ENCODE results near the gene ETNK1. TPM values are rescaled to one million over a fixed set of nuclear protein-coding genes. Genes with fewer than 3 reads are reported as not detected.
"Not testable (repeated sequence)": the region's sequence is repeated elsewhere in the genome, so short reads cannot be mapped to it uniquely, and the experiment has no call there.

The ETNK1 gene
- polyA plus RNA-seq, 3 donors = 13.7 to 17.3 (median 16.5) TPM

DNA sequence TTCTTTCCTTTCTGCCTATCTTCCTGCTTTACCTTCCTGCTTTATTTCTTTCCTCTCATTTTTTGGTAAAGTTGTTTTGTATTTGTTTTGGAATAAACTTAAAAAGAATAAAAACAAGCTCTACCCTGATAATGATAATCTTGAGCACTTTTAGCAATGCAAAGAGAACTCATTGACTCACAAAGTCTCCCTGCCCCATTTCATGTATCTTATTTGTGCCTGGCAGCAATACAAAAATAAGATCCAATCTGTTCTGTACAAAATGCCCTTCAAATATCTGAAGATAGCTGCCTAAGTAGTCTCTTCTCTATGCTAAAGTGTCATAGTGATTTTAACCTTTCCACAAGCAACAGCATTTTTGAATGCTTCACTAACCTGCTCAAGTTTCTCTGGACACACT is 31.1 kb upstream of the ETNK1 start:
- H3K4me1 ChIP-seq (ENCODE audit: control insufficient read depth in 1 of 2, insufficient read depth in 2 of 2, low read length in 2 of 2) = no peaks in the 10 kb centered on the region
- Mint-ChIP-seq H3K27ac (no peak overlapping the region), H3K9me3 (peaks cover 0 to 3% (median 0%) of the 10 kb centered on the region in 7 donors), H3K27me3 (ENCODE audit: low read depth in 3 of 3) (peaks cover 1 to 2% (median 1%) of the 10 kb centered on the region in 3 donors), H3K4me3 (no peak overlapping the region), H3K4me1 (no peaks in the 10 kb centered on the region), H3K36me3 (no peaks in the 10 kb centered on the region)
- intact Hi-C loops (cut with micrococcal nuclease) = no loop called here
- no peak for DNase-seq
- H3K27me3 ChIP-seq (ENCODE audit: control insufficient read depth in 2 of 2, insufficient read depth in 2 of 2, low read length in 2 of 2) = no peaks in the 10 kb centered on the region
- TF ChIP-seq, protein P1, sequence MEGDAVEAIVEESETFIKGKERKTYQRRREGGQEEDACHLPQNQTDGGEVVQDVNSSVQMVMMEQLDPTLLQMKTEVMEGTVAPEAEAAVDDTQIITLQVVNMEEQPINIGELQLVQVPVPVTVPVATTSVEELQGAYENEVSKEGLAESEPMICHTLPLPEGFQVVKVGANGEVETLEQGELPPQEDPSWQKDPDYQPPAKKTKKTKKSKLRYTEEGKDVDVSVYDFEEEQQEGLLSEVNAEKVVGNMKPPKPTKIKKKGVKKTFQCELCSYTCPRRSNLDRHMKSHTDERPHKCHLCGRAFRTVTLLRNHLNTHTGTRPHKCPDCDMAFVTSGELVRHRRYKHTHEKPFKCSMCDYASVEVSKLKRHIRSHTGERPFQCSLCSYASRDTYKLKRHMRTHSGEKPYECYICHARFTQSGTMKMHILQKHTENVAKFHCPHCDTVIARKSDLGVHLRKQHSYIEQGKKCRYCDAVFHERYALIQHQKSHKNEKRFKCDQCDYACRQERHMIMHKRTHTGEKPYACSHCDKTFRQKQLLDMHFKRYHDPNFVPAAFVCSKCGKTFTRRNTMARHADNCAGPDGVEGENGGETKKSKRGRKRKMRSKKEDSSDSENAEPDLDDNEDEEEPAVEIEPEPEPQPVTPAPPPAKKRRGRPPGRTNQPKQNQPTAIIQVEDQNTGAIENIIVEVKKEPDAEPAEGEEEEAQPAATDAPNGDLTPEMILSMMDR (IDR thresholded peaks at IDR 0.05) = no peak
- H3K4me2 ChIP-seq (replicated peaks; ENCODE audit: extremely low read depth, low read length, poor library complexity, severe bottlenecking) = no peak overlapping the region
- H4K20me1 ChIP-seq (ENCODE audit: insufficient read depth, low read length) = no peaks in the 10 kb centered on the region
- no peaks in the 10 kb centered on the region for H3K9me3 ChIP-seq (replicated peaks in 1 of 2; ENCODE audit: control insufficient read depth in 1 of 2, insufficient read depth in 1 of 2, low read length in 2 of 2)
- H3K4me3 ChIP-seq (replicated peaks in 1 of 3; ENCODE audit: low read depth in 2 of 3, low read length in 3 of 3) = no peak overlapping the region
- H2AFZ ChIP-seq (ENCODE audit: insufficient read depth, low read depth, low read length, poor library complexity, severe bottlenecking) = no peak overlapping the region
- no peak overlapping the region for H3K27ac ChIP-seq (ENCODE audit: low read depth in 1 of 2, low read length in 2 of 2)
- H3K9ac ChIP-seq (ENCODE audit: insufficient read depth, low read length, poor library complexity, severe bottlenecking) = no peak overlapping the region
- H3K36me3 ChIP-seq (replicated peaks in 1 of 2; ENCODE audit: control insufficient read depth in 1 of 2, insufficient read depth in 2 of 2, low read length in 2 of 2) = no peaks in the 10 kb centered on the region
- no peaks in the 10 kb centered on the region for H3K79me2 ChIP-seq (ENCODE audit: insufficient read depth, low read length)

- H3K4me1 ChIP-seq (ENCODE audit: control insufficient read depth in 1 of 2, insufficient read depth in 2 of 2, low read length in 2 of 2); H3K36me3 ChIP-seq (replicated peaks in 1 of 2; ENCODE audit: control insufficient read depth in 1 of 2, insufficient read depth in 2 of 2, low read length in 2 of 2); H3K9me3 ChIP-seq (replicated peaks in 1 of 2; ENCODE audit: control insufficient read depth in 1 of 2, insufficient read depth in 1 of 2, low read length in 2 of 2); H3K4me2 ChIP-seq (replicated peaks; ENCODE audit: extremely low read depth, low read length, poor library complexity, severe bottlenecking); intact Hi-C loops (cut with micrococcal nuclease); H3K27ac ChIP-seq (ENCODE audit: low read depth in 1 of 2, low read length in 2 of 2); H3K27ac Mint-ChIP-seq; H3K4me3 Mint-ChIP-seq; H3K4me3 ChIP-seq (replicated peaks in 1 of 3; ENCODE audit: low read depth in 2 of 3, low read length in 3 of 3); H3K9me3 Mint-ChIP-seq; H3K27me3 ChIP-seq (ENCODE audit: control insufficient read depth in 2 of 2, insufficient read depth in 2 of 2, low read length in 2 of 2); H3K27me3 Mint-ChIP-seq (ENCODE audit: low read depth in 3 of 3); H3K36me3 Mint-ChIP-seq; H3K79me2 ChIP-seq (ENCODE audit: insufficient read depth, low read length); H2AFZ ChIP-seq (ENCODE audit: insufficient read depth, low read depth, low read length, poor library complexity, severe bottlenecking); H4K20me1 ChIP-seq (ENCODE audit: insufficient read depth, low read length); H3K4me1 Mint-ChIP-seq; H3K9ac ChIP-seq (ENCODE audit: insufficient read depth, low read length, poor library complexity, severe bottlenecking); DNase-seq: not testable (repeated sequence)
- WGBS (ENCODE audit: insufficient coverage) = 80% methylated on average over 3 of the region's 6 CpGs
These were observed 27.4 kb upstream of the ETNK1 start for GRCh38 chr12:22597539-22597938.

Data from CD14-positive monocyte (primary cell).